ENCODE results near the gene SSTR3. TPM values are rescaled to one million over a fixed set of nuclear protein-coding genes. Genes with fewer than 3 reads are reported as not detected.

SSTR3 gene
- total RNA-seq, 1 experiment from 2014 or later = 0.08 TPM

DNA sequence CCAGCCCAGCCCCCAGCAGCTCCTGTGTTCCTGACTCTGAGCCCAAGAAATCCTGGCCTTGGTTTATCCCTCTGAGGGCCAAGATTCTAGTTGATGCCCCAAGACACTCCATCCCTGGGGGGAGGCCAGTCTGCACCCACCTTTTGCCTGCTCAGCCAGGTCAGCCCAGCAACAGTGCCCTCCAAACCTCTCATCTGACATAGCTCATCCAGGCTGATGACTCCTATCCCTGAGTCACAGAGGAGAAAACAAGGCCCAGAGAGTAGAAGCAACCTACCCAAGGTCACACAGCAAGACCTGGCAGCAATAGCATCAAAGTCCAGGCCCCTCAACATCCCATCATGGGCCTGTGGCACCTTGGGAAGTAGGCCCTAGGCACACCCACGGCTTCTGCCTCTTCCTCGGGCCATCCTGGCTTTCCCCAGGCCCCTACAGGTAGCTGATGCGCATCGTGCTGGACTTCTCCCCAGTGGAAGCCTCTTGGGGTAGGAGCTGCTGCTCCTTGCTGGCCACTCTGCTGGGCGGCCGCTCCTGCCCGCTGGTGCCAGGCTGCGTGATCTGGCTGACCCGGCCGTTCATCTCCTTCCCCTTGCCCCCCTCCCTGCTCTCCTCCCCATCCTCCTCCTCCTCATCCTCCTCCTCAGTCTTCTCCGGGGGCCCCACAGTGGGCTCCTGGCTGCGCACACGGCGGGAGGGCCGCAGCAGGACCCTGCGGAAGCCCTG is 6.0 kb downstream of the SSTR3 start:
- TF ChIP-seq, protein P1, sequence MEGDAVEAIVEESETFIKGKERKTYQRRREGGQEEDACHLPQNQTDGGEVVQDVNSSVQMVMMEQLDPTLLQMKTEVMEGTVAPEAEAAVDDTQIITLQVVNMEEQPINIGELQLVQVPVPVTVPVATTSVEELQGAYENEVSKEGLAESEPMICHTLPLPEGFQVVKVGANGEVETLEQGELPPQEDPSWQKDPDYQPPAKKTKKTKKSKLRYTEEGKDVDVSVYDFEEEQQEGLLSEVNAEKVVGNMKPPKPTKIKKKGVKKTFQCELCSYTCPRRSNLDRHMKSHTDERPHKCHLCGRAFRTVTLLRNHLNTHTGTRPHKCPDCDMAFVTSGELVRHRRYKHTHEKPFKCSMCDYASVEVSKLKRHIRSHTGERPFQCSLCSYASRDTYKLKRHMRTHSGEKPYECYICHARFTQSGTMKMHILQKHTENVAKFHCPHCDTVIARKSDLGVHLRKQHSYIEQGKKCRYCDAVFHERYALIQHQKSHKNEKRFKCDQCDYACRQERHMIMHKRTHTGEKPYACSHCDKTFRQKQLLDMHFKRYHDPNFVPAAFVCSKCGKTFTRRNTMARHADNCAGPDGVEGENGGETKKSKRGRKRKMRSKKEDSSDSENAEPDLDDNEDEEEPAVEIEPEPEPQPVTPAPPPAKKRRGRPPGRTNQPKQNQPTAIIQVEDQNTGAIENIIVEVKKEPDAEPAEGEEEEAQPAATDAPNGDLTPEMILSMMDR (IDR thresholded peaks at IDR 0.05) = no peak
- TF ChIP-seq TCF7L2 (IDR thresholded peaks at IDR 0.05; ENCODE audit: low read depth, low read length) (no peak), SIN3A (IDR thresholded peaks at IDR 0.05; ENCODE audit: borderline replicate concordance, insufficient read depth, low read depth, low read length) (no peak), POLR2AphosphoS5 (IDR thresholded peaks at IDR 0.05; ENCODE audit: low read depth, low read length) (no peak)
- TF ChIP-seq, protein P2, sequence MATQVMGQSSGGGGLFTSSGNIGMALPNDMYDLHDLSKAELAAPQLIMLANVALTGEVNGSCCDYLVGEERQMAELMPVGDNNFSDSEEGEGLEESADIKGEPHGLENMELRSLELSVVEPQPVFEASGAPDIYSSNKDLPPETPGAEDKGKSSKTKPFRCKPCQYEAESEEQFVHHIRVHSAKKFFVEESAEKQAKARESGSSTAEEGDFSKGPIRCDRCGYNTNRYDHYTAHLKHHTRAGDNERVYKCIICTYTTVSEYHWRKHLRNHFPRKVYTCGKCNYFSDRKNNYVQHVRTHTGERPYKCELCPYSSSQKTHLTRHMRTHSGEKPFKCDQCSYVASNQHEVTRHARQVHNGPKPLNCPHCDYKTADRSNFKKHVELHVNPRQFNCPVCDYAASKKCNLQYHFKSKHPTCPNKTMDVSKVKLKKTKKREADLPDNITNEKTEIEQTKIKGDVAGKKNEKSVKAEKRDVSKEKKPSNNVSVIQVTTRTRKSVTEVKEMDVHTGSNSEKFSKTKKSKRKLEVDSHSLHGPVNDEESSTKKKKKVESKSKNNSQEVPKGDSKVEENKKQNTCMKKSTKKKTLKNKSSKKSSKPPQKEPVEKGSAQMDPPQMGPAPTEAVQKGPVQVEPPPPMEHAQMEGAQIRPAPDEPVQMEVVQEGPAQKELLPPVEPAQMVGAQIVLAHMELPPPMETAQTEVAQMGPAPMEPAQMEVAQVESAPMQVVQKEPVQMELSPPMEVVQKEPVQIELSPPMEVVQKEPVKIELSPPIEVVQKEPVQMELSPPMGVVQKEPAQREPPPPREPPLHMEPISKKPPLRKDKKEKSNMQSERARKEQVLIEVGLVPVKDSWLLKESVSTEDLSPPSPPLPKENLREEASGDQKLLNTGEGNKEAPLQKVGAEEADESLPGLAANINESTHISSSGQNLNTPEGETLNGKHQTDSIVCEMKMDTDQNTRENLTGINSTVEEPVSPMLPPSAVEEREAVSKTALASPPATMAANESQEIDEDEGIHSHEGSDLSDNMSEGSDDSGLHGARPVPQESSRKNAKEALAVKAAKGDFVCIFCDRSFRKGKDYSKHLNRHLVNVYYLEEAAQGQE (IDR thresholded peaks at IDR 0.05; ENCODE audit: insufficient read depth in 1 of 2, low read depth in 2 of 2, low read length in 1 of 2) = no peak

DNA sequence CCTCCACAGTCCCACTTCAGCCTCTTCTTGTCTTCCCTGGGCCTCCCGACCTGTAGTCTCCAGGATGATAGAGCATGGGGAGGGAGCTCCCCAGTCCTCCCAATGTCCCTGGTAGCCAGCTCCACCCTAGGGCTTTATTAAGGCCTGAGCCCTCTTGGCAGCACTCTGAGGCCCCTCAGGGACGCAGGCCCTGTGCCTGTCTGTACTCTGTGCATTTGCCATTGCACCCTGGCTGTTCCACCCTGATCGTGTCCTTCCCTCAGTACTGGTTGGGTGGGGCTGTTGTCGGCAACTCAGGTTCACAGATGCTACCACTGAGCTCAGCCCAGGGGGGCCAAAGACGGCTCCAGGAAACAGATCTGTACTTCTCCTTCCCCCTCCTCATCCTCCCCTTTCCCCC is 7.2 kb downstream of the SSTR3 start:
- Histone ChIP-seq H3K9me3 (ENCODE audit: control insufficient read depth, insufficient read depth, low read depth, low read length) (no peaks in the 10 kb centered on the region), H3K27me3 (ENCODE audit: control insufficient read depth, insufficient read depth, low read length) (no peaks in the 10 kb centered on the region), H3K4me3 (ENCODE audit: low read depth in 2 of 2, low read length in 2 of 2) (no peak overlapping the region), H3K27ac (ENCODE audit: low read length) (no peak overlapping the region), H3K36me3 (ENCODE audit: control insufficient read depth, insufficient read depth, low read length) (no peaks in the 10 kb centered on the region), H3K4me1 (ENCODE audit: control insufficient read depth, insufficient read depth, low read length) (peaks cover under 1% of the 10 kb centered on the region)
- intact Hi-C loops (cut with micrococcal nuclease; ENCODE audit: unreplicated experiment) (no loop called here), in situ Hi-C loops (cut with HindIII; ENCODE audit: low pct_unique_long_range_greater_than_20kb, low sequenced_read_pairs) (no loop called here)
- no TSS peak for BruUV-seq (replicated peaks)
- TF ChIP-seq SIN3A (IDR thresholded peaks at IDR 0.05; ENCODE audit: borderline replicate concordance, insufficient read depth, low read depth, low read length) = no peak
- TF ChIP-seq, protein P1 (IDR thresholded peaks at IDR 0.05) = no peak
- TF ChIP-seq POLR2AphosphoS5 (IDR thresholded peaks at IDR 0.05; ENCODE audit: low read depth, low read length) = no peak
- TF ChIP-seq, protein P2 (IDR thresholded peaks at IDR 0.05; ENCODE audit: insufficient read depth in 1 of 2, low read depth in 2 of 2, low read length in 1 of 2) = no peak
- TF ChIP-seq TCF7L2 (IDR thresholded peaks at IDR 0.05; ENCODE audit: low read depth, low read length) = no peak
- ChIA-PET CTCF (no interaction called here), POLR2A (no interaction called here)
- no peak for ATAC-seq
- DNase-seq (ENCODE audit: low read depth, low spot score) = no peak

More for the DNA sequence above, 6.0 kb downstream of the SSTR3 start:
- Histone ChIP-seq H3K9me3 (ENCODE audit: control insufficient read depth, insufficient read depth, low read depth, low read length) (no peaks in the 10 kb centered on the region), H3K27ac (ENCODE audit: low read length) (no peak overlapping the region), H3K36me3 (ENCODE audit: control insufficient read depth, insufficient read depth, low read length) (no peaks in the 10 kb centered on the region), H3K4me3 (ENCODE audit: low read depth in 2 of 2, low read length in 2 of 2) (no peak overlapping the region), H3K4me1 (ENCODE audit: control insufficient read depth, insufficient read depth, low read length) (no peaks in the 10 kb centered on the region), H3K27me3 (ENCODE audit: control insufficient read depth, insufficient read depth, low read length) (no peaks in the 10 kb centered on the region)
- intact Hi-C loops (cut with micrococcal nuclease; ENCODE audit: unreplicated experiment) (no loop called here), in situ Hi-C loops (cut with HindIII; ENCODE audit: low pct_unique_long_range_greater_than_20kb, low sequenced_read_pairs) (no loop called here)
- ATAC-seq (no peak), DNase-seq (ENCODE audit: low read depth, low spot score) (no peak)
- CTCF ChIA-PET = no interaction called here
- no TSS peak for BruUV-seq (replicated peaks)
- POLR2A ChIA-PET = no interaction called here

Measured in Panc1 (cell line).